H1 (cell line): Measurements from ENCODE around the gene ACO1. TPM values are rescaled to one million over a fixed set of nuclear protein-coding genes. Genes with fewer than 3 reads are reported as not detected.

ENCODE experiments used
- CTCF ChIA-PET: fragments of 300-600 bp; sonication (Branson Sonifier 250); formaldehyde crosslinking; loops from one replicate; lab custom pipeline; 2021; ENCODE audit not compliant: partially characterized antibody; lab: Charles Lee
- POLR2A ChIA-PET: fragments of 300-600 bp; sonication (Branson Sonifier 250); formaldehyde crosslinking; loops from one replicate; lab custom pipeline; 2021; ENCODE audit warnings: inconsistent platforms; ENCODE audit not compliant: partially characterized antibody; lab: Charles Lee
- DNase-seq, 2 experiments: peaks; one replicate each; pipeline versions ENCODE4 v3.0.0 to v3.0.0-alpha.2; 2010 to 2022; ENCODE audit warnings: low spot score in 2 of 2, low read depth in 1 of 2, mixed read lengths in 1 of 2
- FAIRE-seq: peaks from 2 replicates; lab custom pipeline; 2011; peaks lifted over from hg19 to GRCh38; lab: Jason Lieb, UNC
- H2AFZ ChIP-seq: 2 replicates; pipeline ENCODE4 v1.8.1; 2012; ENCODE audit warnings: low read length, inconsistent platforms
- H2AK5ac ChIP-seq: 2 replicates; pipeline ENCODE4 v1.6.1; 2013; ENCODE audit warnings: low read depth, low read length
- H2BK120ac ChIP-seq: replicated peaks from 2 replicates; pipeline ENCODE3; 2013; ENCODE audit warnings: low read depth, low read length, inconsistent platforms
- H2BK12ac ChIP-seq: 2 replicates; pipeline ENCODE4 v1.6.1; 2013; ENCODE audit warnings: low read depth, low read length
- H2BK15ac ChIP-seq: 2 replicates; pipeline ENCODE4 v1.6.1; 2013; ENCODE audit warnings: low read length
- H2BK20ac ChIP-seq: 2 replicates; pipeline ENCODE4 v1.6.1; 2013; ENCODE audit warnings: low read length
- H2BK5ac ChIP-seq: 2 replicates; pipeline ENCODE4 v1.6.1; 2013; ENCODE audit warnings: low read depth, low read length
- H3K14ac ChIP-seq: 2 replicates; pipeline ENCODE4 v1.6.1; 2013; ENCODE audit warnings: inconsistent platforms; ENCODE audit not compliant: insufficient read length
- H3K18ac ChIP-seq: 2 replicates; pipeline ENCODE4 v1.6.1; 2013; ENCODE audit warnings: low read length; ENCODE audit errors: extremely low read depth
- H3K23ac ChIP-seq: 2 replicates; pipeline ENCODE4 v1.6.1; 2013; ENCODE audit warnings: inconsistent platforms; ENCODE audit not compliant: insufficient read length
- H3K23me2 ChIP-seq: 2 replicates; pipeline ENCODE4 v1.6.1; 2013; ENCODE audit warnings: low read depth, low read length
- H3K27ac ChIP-seq: 2 replicates; pipeline ENCODE4 v1.6.1; 2011; ENCODE audit warnings: low read depth, low read length, inconsistent platforms
- H3K27me3 ChIP-seq, 4 experiments: replicated peaks in 1 of 4; 1 replicate in 1 of 4; 2 replicates in 3 of 4; pipeline versions ENCODE4 v1.6.1 to v1.8.1; 2011 to 2013; ENCODE audit warnings: low read length in 3 of 4, mild to moderate bottlenecking in 3 of 4, inconsistent platforms in 2 of 4, mixed read lengths in 2 of 4, moderate library complexity in 1 of 4; ENCODE audit not compliant: control insufficient read depth in 3 of 4, insufficient read depth in 3 of 4; ENCODE audit errors: extremely low read depth in 1 of 4
- H3K36me3 ChIP-seq, 4 experiments: 2 replicates each; pipeline versions ENCODE4 v1.6.1 to v1.8.1; 2011 to 2013; ENCODE audit warnings: mild to moderate bottlenecking in 4 of 4, low read length in 3 of 4, moderate library complexity in 2 of 4, control low read depth in 1 of 4, inconsistent platforms in 1 of 4; ENCODE audit not compliant: insufficient read depth in 4 of 4, control insufficient read depth in 2 of 4
- H3K4ac ChIP-seq: replicated peaks from 2 replicates; pipeline ENCODE3; 2013; ENCODE audit warnings: low read length, low read depth, mixed read lengths, inconsistent platforms; ENCODE audit not compliant: insufficient read length
- H3K4me1 ChIP-seq, 4 experiments: replicated peaks in 1 of 4; 1 replicate in 1 of 4; 2 replicates in 3 of 4; pipeline versions ENCODE4 v1.6.1 to v1.8.1; 2011 to 2013; ENCODE audit warnings: low read length in 3 of 4, inconsistent platforms in 2 of 4, mixed read lengths in 1 of 4; ENCODE audit not compliant: insufficient read depth in 4 of 4, control insufficient read depth in 3 of 4
- H3K4me2 ChIP-seq, 2 experiments: 2 replicates each; pipeline versions ENCODE4 v1.6.1 to v1.8.1; 2011 to 2013; ENCODE audit warnings: low read depth in 2 of 2, low read length in 2 of 2, control low read depth in 1 of 2, inconsistent platforms in 1 of 2, mild to moderate bottlenecking in 1 of 2; ENCODE audit not compliant: insufficient read depth in 1 of 2
- H3K4me3 ChIP-seq, 4 experiments: fragments of 200-600, 300-600 bp in 1 of 4; sonication (generic), shearing (Covaris generic), sonication (Bioruptor Twin) in 1 of 4; 2 replicates each; pipeline versions ENCODE4 v1.5.1 to v1.8.1; 2011 to 2016; ENCODE audit warnings: low read length in 4 of 4, low read depth in 3 of 4, control low read depth in 2 of 4, inconsistent platforms in 2 of 4, mild to moderate bottlenecking in 2 of 4, mixed read lengths in 1 of 4, moderate library complexity in 1 of 4; ENCODE audit not compliant: insufficient read depth in 2 of 4; ENCODE audit errors: extremely low read depth in 1 of 4
- H3K56ac ChIP-seq: replicated peaks from 2 replicates; pipeline ENCODE3; 2013; ENCODE audit warnings: low read depth, mild to moderate bottlenecking, mixed read lengths, low read length, inconsistent platforms; ENCODE audit not compliant: insufficient read length
- H3K79me1 ChIP-seq: 2 replicates; pipeline ENCODE4 v1.6.1; 2013; ENCODE audit warnings: low read depth, low read length, control low read depth
- H3K79me2 ChIP-seq, 2 experiments: 2 replicates each; pipeline versions ENCODE4 v1.6.1 to v1.8.1; 2012 to 2013; ENCODE audit warnings: low read length in 2 of 2, mild to moderate bottlenecking in 2 of 2, inconsistent platforms in 1 of 2; ENCODE audit not compliant: insufficient read depth in 2 of 2, control insufficient read depth in 1 of 2
- H3K9ac ChIP-seq, 4 experiments: replicated peaks in 1 of 4; 1 replicate in 1 of 4; 2 replicates in 3 of 4; pipeline versions ENCODE4 v1.6.1 to v1.8.1; 2011 to 2013; ENCODE audit warnings: low read depth in 3 of 4, low read length in 3 of 4, control low read depth in 2 of 4, mild to moderate bottlenecking in 2 of 4, moderate library complexity in 2 of 4, inconsistent platforms in 1 of 4; ENCODE audit errors: extremely low read depth in 1 of 4
- H3K9me3 ChIP-seq, 2 experiments: 2 replicates each; pipeline versions ENCODE4 v1.6.1 to v1.8.1; 2012 to 2013; ENCODE audit warnings: mild to moderate bottlenecking in 2 of 2, moderate library complexity in 2 of 2, control low read depth in 1 of 2, inconsistent platforms in 1 of 2, low read depth in 1 of 2, low read length in 1 of 2, mixed read lengths in 1 of 2; ENCODE audit not compliant: insufficient read depth in 2 of 2
- H4K20me1 ChIP-seq, 2 experiments: replicated peaks in 1 of 2; 2 replicates each; pipeline versions ENCODE3 to v1.8.1; 2011 to 2013; ENCODE audit warnings: inconsistent platforms in 2 of 2, low read length in 2 of 2, mild to moderate bottlenecking in 1 of 2; ENCODE audit not compliant: insufficient read depth in 2 of 2, control insufficient read depth in 1 of 2
- H4K5ac ChIP-seq: 2 replicates; pipeline ENCODE4 v1.6.1; 2013; ENCODE audit warnings: low read length, low read depth, mixed read lengths, inconsistent platforms; ENCODE audit not compliant: insufficient read length
- H4K8ac ChIP-seq: 2 replicates; pipeline ENCODE4 v1.8.0; 2013; ENCODE audit warnings: mild to moderate bottlenecking, moderate library complexity, low read length, inconsistent platforms; ENCODE audit not compliant: insufficient read depth; ENCODE audit errors: extremely low read depth
- H4K91ac ChIP-seq: replicated peaks from 2 replicates; pipeline ENCODE3; 2013; ENCODE audit warnings: low read length, mixed read lengths, inconsistent platforms; ENCODE audit not compliant: insufficient read length
- ASH2L ChIP-seq: fragments of 200-600, 300-600 bp; sonication (generic); IDR thresholded peaks from one replicate; pipeline ENCODE4 v1.7.1; 2017; ENCODE audit warnings: low read length
- CBX5 ChIP-seq: fragments of 300-800, 300-1000 bp; sonication (generic); IDR thresholded peaks from 2 replicates; pipeline ENCODE4 v1.7.1; 2016; ENCODE audit warnings: antibody characterized with exemption, low read length, low read depth
- CHD2 ChIP-seq: IDR thresholded peaks from 2 replicates; pipeline ENCODE4 v1.6.1; 2012; ENCODE audit warnings: low read length, improper control_type of control experiment
- EGR1 ChIP-seq: IDR thresholded peaks from 2 replicates; pipeline ENCODE4 v1.6.1; 2011; ENCODE audit warnings: low read depth, low read length, borderline replicate concordance
- EP300 ChIP-seq, 2 experiments: IDR thresholded peaks; 1 replicate in 1 of 2; 2 replicates in 1 of 2; pipeline ENCODE4 v1.6.1; 2011 to 2012; ENCODE audit warnings: low read depth in 2 of 2, low read length in 2 of 2, mild to moderate bottlenecking in 2 of 2, borderline replicate concordance in 1 of 2, inconsistent platforms in 1 of 2, moderate library complexity in 1 of 2
- SIN3A ChIP-seq, 2 experiments: IDR thresholded peaks in 1 of 2; conservative IDR thresholded peaks in 1 of 2; 2 replicates each; pipeline ENCODE4 v1.6.1; 2011 to 2012; ENCODE audit warnings: low read length in 2 of 2, improper control_type of control experiment in 1 of 2, low read depth in 1 of 2, mild to moderate bottlenecking in 1 of 2
- TAF1 ChIP-seq: IDR thresholded peaks from 2 replicates; pipeline ENCODE4 v1.6.1; 2011; ENCODE audit warnings: mild to moderate bottlenecking, low read depth, low read length
- TAF7 ChIP-seq: optimal IDR thresholded peaks from 2 replicates; pipeline ENCODE3; 2011; ENCODE audit warnings: low read depth, mild to moderate bottlenecking, inconsistent platforms, low read length, moderate library complexity, borderline replicate concordance
- YY1 ChIP-seq: IDR thresholded peaks from 2 replicates; pipeline ENCODE4 v1.6.1; 2011; ENCODE audit warnings: low read depth, mild to moderate bottlenecking, low read length
- WGBS, 2 experiments: shearing (Covaris generic) in 1 of 2; methylation state at CpG; one replicate each; pipeline versions ENCODE4 v1.1.6 to v1.1.7; 2013 to 2015; ENCODE audit warnings: low lambda C conversion rate in 2 of 2, mixed read lengths in 2 of 2, inconsistent platforms in 1 of 2, low coverage in 1 of 2, missing lambda C conversion rate in 1 of 2; ENCODE audit not compliant: insufficient replicate concordance in 2 of 2, insufficient coverage in 1 of 2, insufficient read length in 1 of 2; ENCODE audit errors: extremely low coverage in 1 of 2, missing lambda C conversion rate in 1 of 2; 5-methylcytosine and 5-hydroxymethylcytosine counted together
- polyA plus RNA-seq, 7 experiments: library from polyadenylated mRNA; depleted of rRNA in 3 of 7; stranded (reverse) in 5 of 7; unstranded in 2 of 7; fragments of >200 nt in 5 of 7; fragments of 200-250 nt in 2 of 7; gene quantifications; 1 replicate in 5 of 7; 2 replicates in 1 of 7; 4 replicates in 1 of 7; pipeline versions ENCODE4 v1.2.1 to v1.2.3, GENCODE V29; 2011 to 2013; ENCODE audit warnings: missing spikeins in 2 of 7, mixed read lengths in 2 of 7
- total RNA-seq: library from RNA; stranded (reverse); fragmentation: NEBNext Ultra II Directional; extraction: Animal tissue kit (Norgen Biotek cat#: 25700); gene quantifications from 2 replicates; pipeline ENCODE4 v1.2.1, GENCODE V29; 2021

Gene ACO1
- total and polyA plus RNA-seq, 2 of the 8 experiments (the other 6 are each of a cell fraction or from before 2014, with no cell fraction given): 39.3 to 49.8 TPM

- no peak overlapping the region for H3K4ac ChIP-seq
- DNase-seq: no peak
- CTCF ChIA-PET: interaction anchor here (0.5 to 4.1 kb wide), 4 partner anchors 55 to 114 kb away, joined by 4 to 30 read pairs (median 4); no protein-coding TSS in a partner anchor
- H3K9ac ChIP-seq: no peak overlapping the region
- H3K4me1 ChIP-seq: peaks cover 6 to 21% (median 10%) of the 10 kb centered on the region in 4 experiments
- no peak overlapping the region for H4K5ac ChIP-seq
- H3K4me3 ChIP-seq: no peak overlapping the region
- H4K8ac ChIP-seq: no peak overlapping the region
- no peak overlapping the region for H2BK20ac ChIP-seq
- H3K14ac ChIP-seq: no peak overlapping the region
- WGBS, 2 experiments: 98% methylated on average over 3 of the region's 3 CpGs; no CpG with 5 or more reads in 1 of the 2 experiments
- H3K27ac ChIP-seq: no peak overlapping the region
- H3K79me2 ChIP-seq: no peaks in the 10 kb centered on the region
- H2BK15ac ChIP-seq: no peak overlapping the region
- H3K18ac ChIP-seq: no peak overlapping the region
- TF ChIP-seq YY1: no peak
- no peak for TF ChIP-seq EGR1
- TF ChIP-seq SIN3A (conservative IDR thresholded peaks at IDR 0.05 in 1 of 2, IDR thresholded peaks at IDR 0.05 in 1 of 2; ENCODE audit: low read depth in 1 of 2, low read length in 2 of 2): no peak
- TF ChIP-seq CHD2: no peak
- no peak for TF ChIP-seq CBX5
- no peak for TF ChIP-seq TAF7
- TF ChIP-seq TAF1: no peak
- TF ChIP-seq EP300 (IDR thresholded peaks at IDR 0.05; ENCODE audit: borderline replicate concordance in 1 of 2, low read depth in 2 of 2, low read length in 2 of 2): no peak
- no peak for TF ChIP-seq ASH2L
- no peak overlapping the region for H3K4me2 ChIP-seq
- H3K23ac ChIP-seq: no peak overlapping the region
- H3K23me2 ChIP-seq: peaks cover 2% of the 10 kb centered on the region; the same call in 1 of the 2 replicates
- no peak for FAIRE-seq
- no peaks in the 10 kb centered on the region for H3K36me3 ChIP-seq
- peak overlapping the region; percentile 82; the same call in 1 of the 2 replicates for H2BK12ac ChIP-seq
- H3K27me3 ChIP-seq: no peaks in the 10 kb centered on the region
- H2BK5ac ChIP-seq: peak overlapping the region; percentile 26; the same call in 1 of the 2 replicates
- peak overlapping the region; percentile 57 for H2BK120ac ChIP-seq
- peak overlapping the region; percentile 50 for H4K91ac ChIP-seq
- H2AK5ac ChIP-seq: no peak overlapping the region
- no peaks in the 10 kb centered on the region for H4K20me1 ChIP-seq
- H2AFZ ChIP-seq: no peak overlapping the region; the same call in 1 of the 2 replicates
- POLR2A ChIA-PET: no interaction called here
- H3K56ac ChIP-seq: no peak overlapping the region
- no peaks in the 10 kb centered on the region for H3K79me1 ChIP-seq
- no peaks in the 10 kb centered on the region for H3K9me3 ChIP-seq
Measured at GRCh38 chr9:32349013-32349412, 35.4 kb upstream of the ACO1 start.
